ENCODE measurements around the gene LAMP1.
"Not testable (repeated sequence)": the region's sequence is repeated elsewhere in the genome, so short reads cannot be mapped to it uniquely, and the experiment has no call there.

Gene LAMP1

GRCh38 chr13:113327766-113328471, 30.9 kb downstream of the LAMP1 start:
- DNase-seq (ENCODE audit: low read depth): no peak

GRCh38 chr13:113328851-113329250, 31.8 kb downstream of the LAMP1 start:
- no peak for DNase-seq (ENCODE audit: low read depth)

- no peak for DNase-seq (ENCODE audit: low read depth)
Measured at GRCh38 chr13:113329656-113330312, 32.7 kb downstream of the LAMP1 start.

- DNase-seq (ENCODE audit: low read depth): no peak
Measured at GRCh38 chr13:113332615-113333014, 35.6 kb downstream of the LAMP1 start.

GRCh38 chr13:113333076-113333475, 36.0 kb downstream of the LAMP1 start:
- no peak for DNase-seq (ENCODE audit: low read depth)

GRCh38 chr13:113337556-113337955, 40.5 kb downstream of the LAMP1 start:
- DNase-seq (ENCODE audit: low read depth): no peak

GRCh38 chr13:113337976-113338375, 40.9 kb downstream of the LAMP1 start:
- no peak for DNase-seq (ENCODE audit: low read depth)

GRCh38 chr13:113338451-113338850, 41.4 kb downstream of the LAMP1 start:
- no peak for DNase-seq (ENCODE audit: low read depth)

- no peak for DNase-seq (ENCODE audit: low read depth)
Measured at GRCh38 chr13:113342820-113343691, 46.0 kb downstream of the LAMP1 start.

- no peak for DNase-seq (ENCODE audit: low read depth)
Measured at GRCh38 chr13:113343692-113343968, 46.6 kb downstream of the LAMP1 start.

- DNase-seq (ENCODE audit: low read depth): no peak
Measured at GRCh38 chr13:113345486-113345885, 48.4 kb downstream of the LAMP1 start.

- not testable (repeated sequence) for DNase-seq (ENCODE audit: low read depth)
Measured at GRCh38 chr13:113347736-113348225, 50.7 kb downstream of the LAMP1 start.

GRCh38 chr13:113348591-113348990, 51.6 kb downstream of the LAMP1 start:
- no peak for DNase-seq (ENCODE audit: low read depth)

GRCh38 chr13:113349050-113349449, 52.0 kb downstream of the LAMP1 start:
- DNase-seq (ENCODE audit: low read depth): no peak

- no peak for DNase-seq (ENCODE audit: low read depth)
Measured at GRCh38 chr13:113349491-113349890, 52.5 kb downstream of the LAMP1 start.

- no peak for DNase-seq (ENCODE audit: low read depth)
Measured at GRCh38 chr13:113350065-113350937, 53.3 kb downstream of the LAMP1 start.

GRCh38 chr13:113350938-113351335, 53.9 kb downstream of the LAMP1 start:
- DNase-seq (ENCODE audit: low read depth): no peak

GRCh38 chr13:113351514-113352026, 54.5 kb downstream of the LAMP1 start:
- DNase-seq (ENCODE audit: low read depth): no peak

GRCh38 chr13:113353254-113353653, 56.2 kb downstream of the LAMP1 start:
- DNase-seq (ENCODE audit: low read depth): no peak

GRCh38 chr13:113354831-113355610, 58.0 kb downstream of the LAMP1 start:
- DNase-seq (ENCODE audit: low read depth): no peak

- no peak for DNase-seq (ENCODE audit: low read depth)
Measured at GRCh38 chr13:113355621-113356020, 58.6 kb downstream of the LAMP1 start.

Data from ELR (cell line).